Measurements from ENCODE around the gene IYD.

DNA sequence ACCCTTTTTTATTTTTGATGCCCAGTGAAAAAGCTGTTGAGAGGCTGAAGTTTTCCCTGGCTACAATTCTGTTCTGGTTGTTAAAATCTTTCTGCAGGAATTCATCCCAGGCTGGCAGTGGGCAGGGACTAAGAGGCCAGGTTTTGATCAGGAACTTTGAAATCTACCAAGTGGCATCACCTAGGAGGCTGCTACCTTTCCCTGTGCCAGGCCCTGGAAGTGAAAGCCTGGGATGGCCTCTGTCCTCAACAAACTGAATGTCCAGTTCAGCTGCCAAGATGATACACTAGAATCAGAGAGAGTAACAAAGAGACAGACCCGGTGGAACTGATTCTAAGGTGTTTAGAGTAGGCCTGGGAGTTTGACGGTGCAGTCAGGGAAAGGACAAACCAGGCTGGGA lies 596 bp downstream of the IYD start:
- TF ChIP-seq EZH2 (IDR thresholded peaks at IDR 0.05; ENCODE audit: low read length, missing control alignments): no peak
- TF ChIP-seq, protein P1, sequence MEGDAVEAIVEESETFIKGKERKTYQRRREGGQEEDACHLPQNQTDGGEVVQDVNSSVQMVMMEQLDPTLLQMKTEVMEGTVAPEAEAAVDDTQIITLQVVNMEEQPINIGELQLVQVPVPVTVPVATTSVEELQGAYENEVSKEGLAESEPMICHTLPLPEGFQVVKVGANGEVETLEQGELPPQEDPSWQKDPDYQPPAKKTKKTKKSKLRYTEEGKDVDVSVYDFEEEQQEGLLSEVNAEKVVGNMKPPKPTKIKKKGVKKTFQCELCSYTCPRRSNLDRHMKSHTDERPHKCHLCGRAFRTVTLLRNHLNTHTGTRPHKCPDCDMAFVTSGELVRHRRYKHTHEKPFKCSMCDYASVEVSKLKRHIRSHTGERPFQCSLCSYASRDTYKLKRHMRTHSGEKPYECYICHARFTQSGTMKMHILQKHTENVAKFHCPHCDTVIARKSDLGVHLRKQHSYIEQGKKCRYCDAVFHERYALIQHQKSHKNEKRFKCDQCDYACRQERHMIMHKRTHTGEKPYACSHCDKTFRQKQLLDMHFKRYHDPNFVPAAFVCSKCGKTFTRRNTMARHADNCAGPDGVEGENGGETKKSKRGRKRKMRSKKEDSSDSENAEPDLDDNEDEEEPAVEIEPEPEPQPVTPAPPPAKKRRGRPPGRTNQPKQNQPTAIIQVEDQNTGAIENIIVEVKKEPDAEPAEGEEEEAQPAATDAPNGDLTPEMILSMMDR (conservative IDR thresholded peaks at IDR 0.05 in 1 of 2, IDR thresholded peaks at IDR 0.05 in 1 of 2; ENCODE audit: low read depth in 1 of 2, low read length in 2 of 2): no peak

All from fibroblast of lung (primary cell).